Left ventricle myocardium superior (tissue), 1 donor: Measurements from ENCODE around the gene CALML6. TPM values are rescaled to one million over a fixed set of nuclear protein-coding genes. Genes with fewer than 3 reads are reported as not detected.

Source experiments
- total RNA-seq: library from RNA; stranded (reverse); fragmentation: NEBNext Ultra II Directional; extraction: Animal tissue kit (Norgen Biotek cat#: 25700); gene quantifications from one replicate; pipeline ENCODE4 v1.2.1, GENCODE V29; 2021
- donor health status: DM: no; HTN: yes; CAD: no; lungs with severe emphysema.

CALML6 gene
- total RNA-seq, 1 donor from 2014 or later: not detected

Other genes starting within 250 kb of the CALML6 start
- 25.3 TPM for gene SLC35E2B, start 222.5 kb upstream of the CALML6 start, total RNA-seq
- gene CDK11A, start 190.9 kb upstream of the CALML6 start, total RNA-seq: 22.3 TPM
- gene NADK, start 136.8 kb upstream of the CALML6 start, total RNA-seq: 24.4 TPM
- 172 TPM for gene GNB1, start 24.2 kb upstream of the CALML6 start, total RNA-seq
- gene TMEM52, start 4.0 kb downstream of the CALML6 start, total RNA-seq: 1.7 TPM
- gene CFAP74, start 88.5 kb downstream of the CALML6 start, total RNA-seq: not detected
- 0.20 TPM for gene GABRD, start 104.1 kb downstream of the CALML6 start, total RNA-seq
- gene PRKCZ, start 135.2 kb downstream of the CALML6 start, total RNA-seq: 20.8 TPM